Cerebellar nuclear complex (tissue), 1 donor: ENCODE results near the gene MPP1.

Experiments
- DNase-seq, 2 experiments: peaks; one replicate each; lab custom pipeline; 2025; lab: John Stamatoyannopoulos, UW

MPP1 gene

GRCh38 chrX:154812341-154813101 is 7.2 kb upstream of the MPP1 start:
- DNase-seq = no peak

GRCh38 chrX:154809939-154810665 is 4.8 kb upstream of the MPP1 start:
- DNase-seq = no peak

GRCh38 chrX:154806837-154807501 is 1.7 kb upstream of the MPP1 start:
- DNase-seq = no peak

GRCh38 chrX:154805696-154806091 is 409 bp upstream of the MPP1 start:
- no peak for DNase-seq

GRCh38 chrX:154804261-154804956 is 876 bp downstream of the MPP1 start:
- no peak for DNase-seq

- DNase-seq = no peak
Observed at GRCh38 chrX:154802947-154803346, 2.3 kb downstream of the MPP1 start.

GRCh38 chrX:154800478-154801210 is 4.6 kb downstream of the MPP1 start:
- DNase-seq = no peak

GRCh38 chrX:154799556-154800348 is 5.5 kb downstream of the MPP1 start:
- DNase-seq = no peak

GRCh38 chrX:154797006-154797405 is 8.3 kb downstream of the MPP1 start:
- no peak for DNase-seq

- no peak for DNase-seq
Observed at GRCh38 chrX:154795016-154795415, 10.3 kb downstream of the MPP1 start.

GRCh38 chrX:154793084-154793795 is 12.0 kb downstream of the MPP1 start:
- DNase-seq = no peak

GRCh38 chrX:154791939-154792338 is 13.3 kb downstream of the MPP1 start:
- DNase-seq = no peak

- DNase-seq = no peak
Observed at GRCh38 chrX:154791467-154791866, 13.8 kb downstream of the MPP1 start.

- DNase-seq = no peak
Observed at GRCh38 chrX:154785716-154786115, 19.6 kb downstream of the MPP1 start.

- DNase-seq = no peak
Observed at GRCh38 chrX:154784149-154784995, 20.9 kb downstream of the MPP1 start.

- no peak for DNase-seq
Observed at GRCh38 chrX:154780968-154781367, 24.3 kb downstream of the MPP1 start.

- DNase-seq = no peak
Observed at GRCh38 chrX:154779261-154779660, 26.0 kb downstream of the MPP1 start.

GRCh38 chrX:154776753-154777152 is 28.5 kb downstream of the MPP1 start:
- no peak for DNase-seq
